Measurements from ENCODE around the gene SPOP. TPM values are rescaled to one million over a fixed set of nuclear protein-coding genes. Genes with fewer than 3 reads are reported as not detected.

SPOP gene
- total and polyA plus RNA-seq, 9 of the 15 experiments (the other 6 are each of a cell fraction or from before 2014, with no cell fraction given) = 34.2 to 65.9 (median 39.7) TPM

GRCh38 chr17:49579522-49579921 lies 98.4 kb downstream of the SPOP start:
- CTCF ChIA-PET (ENCODE audit: low intra/inter-chr PET ratio) = no interaction called here
- no peak overlapping the region for H3K4me2 ChIP-seq (ENCODE audit: insufficient read depth, low read length)
- H3K79me2 ChIP-seq (ENCODE audit: control insufficient read depth, insufficient read depth, low read length) = no peaks in the 10 kb centered on the region
- DNase-seq (ENCODE audit: extremely low read depth in 1 of 4, low spot score in 3 of 4) = peak in 2 of 4 experiments; percentile 31 to 34
- peaks cover 0 to under 1% of the 10 kb centered on the region in 2 experiments; a peak in 2 of 5 replicates for H3K27me3 ChIP-seq (ENCODE audit: control insufficient read depth in 2 of 2, insufficient read depth in 2 of 2, low read length in 2 of 2)
- BruUV-seq (replicated peaks) = no TSS peak
- no peaks in the 10 kb centered on the region for H3K9me1 ChIP-seq (ENCODE audit: control insufficient read depth, insufficient read depth, low read length)
- ATAC-seq = no peak
- no peaks in the 10 kb centered on the region for H3K36me3 ChIP-seq (ENCODE audit: control insufficient read depth, insufficient read depth, low read length)
- H4K20me1 ChIP-seq (replicated peaks; ENCODE audit: control insufficient read depth, insufficient read depth, low read length) = peaks cover 7% of the 10 kb centered on the region
- in situ Hi-C loops (cut with MboI) = no loop called here
- no peak overlapping the region for H2AFZ ChIP-seq (ENCODE audit: low read depth, low read length)
- H3K9me3 ChIP-seq (replicated peaks; ENCODE audit: control insufficient read depth, insufficient read depth, low read depth, low read length) = no peaks in the 10 kb centered on the region
- peaks cover 8 to 57% of the 10 kb centered on the region in 2 experiments; a peak in 4 of 5 replicates for H3K4me1 ChIP-seq (replicated peaks in 1 of 2; ENCODE audit: control insufficient read depth in 2 of 2, insufficient read depth in 2 of 2, low read length in 2 of 2)
- intact Hi-C loops (cut with micrococcal nuclease) = no loop called here
- FAIRE-seq = no peak
- POLR2A ChIA-PET = interaction anchor here (1.2 to 1.5 kb wide), 2 partner anchors 117 to 292 kb away, joined by 3 to 5 read pairs; no protein-coding TSS in a partner anchor
- no peak overlapping the region for H3K4me3 ChIP-seq
- WGBS (ENCODE audit: insufficient coverage, low coverage, missing lambda C conversion rate) = 33% methylated on average over 5 of the region's 5 CpGs
- H3K9ac ChIP-seq (ENCODE audit: insufficient read depth in 1 of 2, low read depth in 2 of 2, low read length in 2 of 2) = no peak overlapping the region; a peak in 1 of 4 replicates
- H3K27ac ChIP-seq (ENCODE audit: extremely low read depth, low read depth, low read length) = no peak overlapping the region
- no peak for TF ChIP-seq RUNX1 (IDR thresholded peaks at IDR 0.05; ENCODE audit: low read depth)
- TF ChIP-seq MEIS2 (IDR thresholded peaks at IDR 0.05; ENCODE audit: partially characterized antibody) = peak; percentile 88
- TF ChIP-seq ZBTB9 (CRISPR knock-in tag; IDR thresholded peaks at IDR 0.05) = no peak
- TF ChIP-seq PBX2 (CRISPR knock-in tag; IDR thresholded peaks at IDR 0.05; ENCODE audit: low read depth) = no peak
- peak; percentile 54 for TF ChIP-seq PBX2 (tag; conservative IDR thresholded peaks at IDR 0.05; ENCODE audit: low read depth)
- no peak for TF ChIP-seq MTF1 (CRISPR knock-in tag; IDR thresholded peaks at IDR 0.05; ENCODE audit: borderline replicate concordance)
- no peak for TF ChIP-seq POLR2G (IDR thresholded peaks at IDR 0.05; ENCODE audit: low read depth, low read length)
- no peak for TF ChIP-seq POLR2A (conservative IDR thresholded peaks at IDR 0.05)
- TF ChIP-seq PKNOX1 (IDR thresholded peaks at IDR 0.05) = peak; percentile 82
- TF ChIP-seq ZNF561 (CRISPR knock-in tag; conservative IDR thresholded peaks at IDR 0.05) = no peak
- TF ChIP-seq RBM22 (IDR thresholded peaks at IDR 0.05; ENCODE audit: low read depth, low read length, poor library complexity, severe bottlenecking) = no peak
- TF ChIP-seq CEBPG (CRISPR knock-in tag; IDR thresholded peaks at IDR 0.05) = no peak
- TF ChIP-seq CEBPG (tag; conservative IDR thresholded peaks at IDR 0.05 in 1 of 2, IDR thresholded peaks at IDR 0.05 in 1 of 2) = no peak
- no peak for TF ChIP-seq SOX6 (IDR thresholded peaks at IDR 0.05)
- TF ChIP-seq ATF3 (IDR thresholded peaks at IDR 0.05) = no peak
- no peak for TF ChIP-seq ATF3 (CRISPR knock-in tag; conservative IDR thresholded peaks at IDR 0.05)
- no peak for TF ChIP-seq ZBTB7A (IDR thresholded peaks at IDR 0.05; ENCODE audit: borderline replicate concordance, control insufficient read depth, low read depth, low read length)
- no peak for TF ChIP-seq CBFB (CRISPR knock-in tag; IDR thresholded peaks at IDR 0.05)
